Keratinocyte (primary cell): ENCODE results near the gene SLIT3.

Source experiments
- EZH2 ChIP-seq: IDR thresholded peaks from one replicate; pipeline ENCODE4 v1.6.1; 2012; ENCODE audit warnings: inconsistent platforms, mild to moderate bottlenecking, low read length, moderate library complexity
- TF ChIP-seq, protein P1 (sequence below), 3 experiments: IDR thresholded peaks in 1 of 3; conservative IDR thresholded peaks in 1 of 3; optimal IDR thresholded peaks in 1 of 3; 2 replicates in 2 of 3; 3 replicates in 1 of 3; pipeline versions ENCODE3 to v1.5.1; 2011; ENCODE audit warnings: low read length in 3 of 3, mild to moderate bottlenecking in 3 of 3, moderate library complexity in 2 of 3, control low read depth in 1 of 3, inconsistent platforms in 1 of 3; ENCODE audit not compliant: insufficient read depth in 2 of 3; ENCODE audit errors: extremely low read depth in 1 of 3

DNA sequence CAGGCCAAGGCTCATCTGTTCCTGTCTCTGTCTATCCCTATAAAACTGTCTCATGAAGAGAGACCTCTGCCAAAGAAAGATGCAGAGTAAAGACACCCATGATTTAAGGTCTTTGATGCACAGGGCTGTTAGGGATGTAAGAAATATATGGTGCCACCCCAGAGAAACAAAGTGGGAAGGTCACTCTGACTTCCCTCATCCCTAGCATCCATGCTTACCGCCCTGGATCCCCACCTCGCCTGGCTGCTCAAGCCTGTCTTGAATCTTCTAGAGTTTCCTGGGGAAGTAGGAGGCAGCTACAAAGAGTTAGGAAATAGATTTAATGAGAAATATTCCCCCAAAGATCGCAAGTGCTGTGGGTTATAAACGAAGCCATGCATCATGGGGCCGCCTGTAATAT is 349.2 kb downstream of the SLIT3 start:
- TF ChIP-seq, protein P1, sequence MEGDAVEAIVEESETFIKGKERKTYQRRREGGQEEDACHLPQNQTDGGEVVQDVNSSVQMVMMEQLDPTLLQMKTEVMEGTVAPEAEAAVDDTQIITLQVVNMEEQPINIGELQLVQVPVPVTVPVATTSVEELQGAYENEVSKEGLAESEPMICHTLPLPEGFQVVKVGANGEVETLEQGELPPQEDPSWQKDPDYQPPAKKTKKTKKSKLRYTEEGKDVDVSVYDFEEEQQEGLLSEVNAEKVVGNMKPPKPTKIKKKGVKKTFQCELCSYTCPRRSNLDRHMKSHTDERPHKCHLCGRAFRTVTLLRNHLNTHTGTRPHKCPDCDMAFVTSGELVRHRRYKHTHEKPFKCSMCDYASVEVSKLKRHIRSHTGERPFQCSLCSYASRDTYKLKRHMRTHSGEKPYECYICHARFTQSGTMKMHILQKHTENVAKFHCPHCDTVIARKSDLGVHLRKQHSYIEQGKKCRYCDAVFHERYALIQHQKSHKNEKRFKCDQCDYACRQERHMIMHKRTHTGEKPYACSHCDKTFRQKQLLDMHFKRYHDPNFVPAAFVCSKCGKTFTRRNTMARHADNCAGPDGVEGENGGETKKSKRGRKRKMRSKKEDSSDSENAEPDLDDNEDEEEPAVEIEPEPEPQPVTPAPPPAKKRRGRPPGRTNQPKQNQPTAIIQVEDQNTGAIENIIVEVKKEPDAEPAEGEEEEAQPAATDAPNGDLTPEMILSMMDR (optimal IDR thresholded peaks at IDR 0.05 in 1 of 3, IDR thresholded peaks at IDR 0.05 in 1 of 3, conservative IDR thresholded peaks at IDR 0.05 in 1 of 3; ENCODE audit: extremely low read depth in 1 of 3, insufficient read depth in 2 of 3, low read length in 3 of 3): no peak
- no peak for TF ChIP-seq EZH2
